ENCODE results near the gene TCP1. TPM values are rescaled to one million over a fixed set of nuclear protein-coding genes. Genes with fewer than 3 reads are reported as not detected.

TCP1 gene
- total and polyA plus RNA-seq, 9 of the 15 experiments (the other 6 are each of a cell fraction or from before 2014, with no cell fraction given) = 331 to 801 (median 645) TPM

DNA sequence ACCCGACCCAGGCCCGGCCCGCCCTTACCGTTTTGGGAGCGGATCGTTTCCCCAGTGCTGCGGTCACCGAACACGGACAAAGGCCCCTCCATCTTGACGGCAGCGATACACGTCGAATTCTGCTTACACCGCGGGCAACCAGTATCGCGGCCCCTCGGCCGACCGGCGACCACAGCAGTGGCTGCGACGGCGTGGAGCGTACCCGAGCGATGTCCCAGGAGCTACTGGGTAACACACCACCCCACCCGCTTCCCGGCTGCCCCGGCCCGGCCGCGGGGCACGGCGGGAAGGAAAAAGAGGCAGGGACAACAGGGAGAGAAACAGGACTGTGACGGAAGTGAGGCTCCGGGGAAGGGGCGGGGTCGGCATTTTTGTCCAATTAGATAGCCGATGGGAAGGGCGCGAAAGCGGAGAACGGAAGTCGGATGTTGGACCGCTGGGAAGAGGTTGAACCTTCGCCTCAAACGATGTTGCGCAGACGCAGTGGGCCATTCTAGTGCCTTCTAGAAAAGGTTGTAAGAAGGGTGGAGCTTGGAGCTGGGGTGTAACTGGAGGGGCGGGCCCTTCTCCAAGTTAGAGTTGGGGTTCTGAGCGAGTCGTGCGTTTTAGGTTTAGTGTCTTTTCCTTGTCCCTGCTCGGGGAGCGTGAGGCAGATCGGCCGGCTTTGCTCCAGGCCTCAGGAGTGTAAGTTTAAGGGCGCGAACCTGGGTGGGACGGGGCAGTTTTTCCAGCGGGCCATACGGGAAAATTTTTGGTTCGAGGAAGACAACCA is at the start of gene TCP1 (continued):
- TF ChIP-seq NFE2L1 (tag; IDR thresholded peaks at IDR 0.05; ENCODE audit: borderline replicate concordance, low read depth) (no peak), ZNF184 (CRISPR knock-in tag; IDR thresholded peaks at IDR 0.05) (no peak), GTF2F1 (IDR thresholded peaks at IDR 0.05; ENCODE audit: low read depth, low read length) (peak; percentile 88), JUN (IDR thresholded peaks at IDR 0.05; ENCODE audit: borderline replicate concordance, low read depth, low read length) (peak; percentile 65), JUN (CRISPR knock-in tag; IDR thresholded peaks at IDR 0.05; ENCODE audit: borderline replicate concordance) (peak; percentile 81; the same call in 1 of the 2 replicates), TRIM24 (IDR thresholded peaks at IDR 0.05) (no peak), PRPF4 (IDR thresholded peaks at IDR 0.05; ENCODE audit: insufficient read depth, low read depth, low read length, poor library complexity, severe bottlenecking) (no peak), NFATC3 (IDR thresholded peaks at IDR 0.05) (no peak), ZNF175 (CRISPR knock-in tag; IDR thresholded peaks at IDR 0.05; ENCODE audit: low read depth) (no peak), TGIF2 (CRISPR knock-in tag; IDR thresholded peaks at IDR 0.05) (no peak; the same call in 1 of the 2 replicates), SP1 (CRISPR knock-in tag; IDR thresholded peaks at IDR 0.05) (peak; percentile 74), HCFC1 (IDR thresholded peaks at IDR 0.05; ENCODE audit: low read depth, low read length) (peak; percentile 78), ZNF23 (CRISPR knock-in tag; IDR thresholded peaks at IDR 0.05) (peak; percentile 45; the same call in 1 of the 2 replicates), ZNF24 (IDR thresholded peaks at IDR 0.05) (no peak), ZNF282 (CRISPR knock-in tag; IDR thresholded peaks at IDR 0.05) (no peak), MAFK (IDR thresholded peaks at IDR 0.05; ENCODE audit: low read length) (0 out of 2 replicates have a peak, but pooled peaks have one; percentile 22), L3MBTL2 (IDR thresholded peaks at IDR 0.05) (peak; percentile 47; the same call in 1 of the 2 replicates), STAG1 (CRISPR knock-in tag; IDR thresholded peaks at IDR 0.05; ENCODE audit: borderline replicate concordance) (no peak), ESRRA (IDR thresholded peaks at IDR 0.05; ENCODE audit: borderline replicate concordance, low read depth) (no peak; the same call in 1 of the 2 replicates), RFX1 (IDR thresholded peaks at IDR 0.05) (no peak), HSF4 (CRISPR knock-in tag; IDR thresholded peaks at IDR 0.05; ENCODE audit: borderline replicate concordance) (peak; percentile 73; the same call in 1 of the 2 replicates), SMARCA4 (IDR thresholded peaks at IDR 0.05) (0 out of 2 replicates have a peak, but pooled peaks have one; percentile 29), NBN (IDR thresholded peaks at IDR 0.05; ENCODE audit: low read depth) (peak; percentile 16; the same call in 1 of the 2 replicates), RB1 (IDR thresholded peaks at IDR 0.05; ENCODE audit: low read depth) (peak; percentile 96; the same call in 1 of the 2 replicates), NCOR1 (IDR thresholded peaks at IDR 0.05) (no peak), ZNF507 (tag; conservative IDR thresholded peaks at IDR 0.05) (no peak)
- TF ChIP-seq, protein P1, sequence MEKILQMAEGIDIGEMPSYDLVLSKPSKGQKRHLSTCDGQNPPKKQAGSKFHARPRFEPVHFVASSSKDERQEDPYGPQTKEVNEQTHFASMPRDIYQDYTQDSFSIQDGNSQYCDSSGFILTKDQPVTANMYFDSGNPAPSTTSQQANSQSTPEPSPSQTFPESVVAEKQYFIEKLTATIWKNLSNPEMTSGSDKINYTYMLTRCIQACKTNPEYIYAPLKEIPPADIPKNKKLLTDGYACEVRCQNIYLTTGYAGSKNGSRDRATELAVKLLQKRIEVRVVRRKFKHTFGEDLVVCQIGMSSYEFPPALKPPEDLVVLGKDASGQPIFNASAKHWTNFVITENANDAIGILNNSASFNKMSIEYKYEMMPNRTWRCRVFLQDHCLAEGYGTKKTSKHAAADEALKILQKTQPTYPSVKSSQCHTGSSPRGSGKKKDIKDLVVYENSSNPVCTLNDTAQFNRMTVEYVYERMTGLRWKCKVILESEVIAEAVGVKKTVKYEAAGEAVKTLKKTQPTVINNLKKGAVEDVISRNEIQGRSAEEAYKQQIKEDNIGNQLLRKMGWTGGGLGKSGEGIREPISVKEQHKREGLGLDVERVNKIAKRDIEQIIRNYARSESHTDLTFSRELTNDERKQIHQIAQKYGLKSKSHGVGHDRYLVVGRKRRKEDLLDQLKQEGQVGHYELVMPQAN (IDR thresholded peaks at IDR 0.05; ENCODE audit: borderline replicate concordance) = peak; percentile 69; the same call in 1 of the 2 replicates
- TF ChIP-seq, protein P2, sequence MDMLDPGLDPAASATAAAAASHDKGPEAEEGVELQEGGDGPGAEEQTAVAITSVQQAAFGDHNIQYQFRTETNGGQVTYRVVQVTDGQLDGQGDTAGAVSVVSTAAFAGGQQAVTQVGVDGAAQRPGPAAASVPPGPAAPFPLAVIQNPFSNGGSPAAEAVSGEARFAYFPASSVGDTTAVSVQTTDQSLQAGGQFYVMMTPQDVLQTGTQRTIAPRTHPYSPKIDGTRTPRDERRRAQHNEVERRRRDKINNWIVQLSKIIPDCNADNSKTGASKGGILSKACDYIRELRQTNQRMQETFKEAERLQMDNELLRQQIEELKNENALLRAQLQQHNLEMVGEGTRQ (CRISPR knock-in tag; IDR thresholded peaks at IDR 0.05) = no peak

All from K562 (cell line).